Activated T-helper 2 cell treated with anti-CD3 and anti-CD28 coated beads, Interferon-gamma antibody, Interleukin-2, Interleukin-4, amounts not matched to agents 10 μg/mL and 5 μg/mL and 100 μg/mL, durations not matched to agents 14 hours and 24 hours and 36 hours (primary cell): Measurements from ENCODE around the gene PSMA5. TPM values are rescaled to one million over a fixed set of nuclear protein-coding genes. Genes with fewer than 3 reads are reported as not detected.
"Not testable (repeated sequence)": the region's sequence is repeated elsewhere in the genome, so short reads cannot be mapped to it uniquely, and the experiment has no call there.

ENCODE experiments used
- DNase-seq: peaks from one replicate; pipeline ENCODE4 v3.0.0; 2021; ENCODE audit warnings: low spot score
- H3K27ac Mint-ChIP-seq: one replicate; pipeline ENCODE4 v1.8.0; 2021; ENCODE audit warnings: mixed read lengths
- H3K27me3 Mint-ChIP-seq: one replicate; pipeline ENCODE4 v1.8.0; 2021; ENCODE audit warnings: low read depth, mixed read lengths
- H3K36me3 Mint-ChIP-seq: one replicate; pipeline ENCODE4 v1.8.0; 2021; ENCODE audit warnings: low read depth, mixed read lengths
- H3K4me1 Mint-ChIP-seq: one replicate; pipeline ENCODE4 v1.8.0; 2021; ENCODE audit warnings: low read depth, mixed read lengths
- H3K4me3 Mint-ChIP-seq: one replicate; pipeline ENCODE4 v1.8.0; 2021; ENCODE audit warnings: low read depth, mild to moderate bottlenecking, moderate library complexity, mixed read lengths
- H3K9me3 Mint-ChIP-seq: one replicate; pipeline ENCODE4 v1.8.0; 2021; ENCODE audit warnings: mixed read lengths
- intact Hi-C: fragments of 100-400 bp; cut with micrococcal nuclease; formaldehyde crosslinking; loops from one replicate; pipeline ENCODE4 v1.15.1; 2023
- total RNA-seq: library from RNA; stranded (reverse); gene quantifications from 2 replicates; pipeline ENCODE4 v1.2.3, GENCODE V29; 2022

The PSMA5 gene
- total RNA-seq, 1 donor from 2014 or later = 281 TPM

DNA sequence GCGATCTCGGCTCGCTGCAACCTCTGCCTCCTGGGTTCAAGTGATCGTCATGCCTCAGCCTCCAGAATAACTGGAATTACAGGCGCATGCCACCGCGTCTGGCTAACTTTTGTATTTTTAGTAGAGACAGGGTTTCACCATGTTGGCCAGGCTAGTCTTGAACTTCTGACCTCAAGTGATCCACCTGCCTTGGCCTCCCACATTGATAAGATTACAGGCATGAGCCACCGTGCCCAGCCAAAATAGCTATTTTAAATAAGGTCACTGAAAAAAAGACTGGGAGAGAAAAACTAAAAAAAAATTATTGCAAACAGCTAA lies 31.0 kb downstream of the PSMA5 start:
- intact Hi-C loops = loop anchor here (5.0 kb wide), 1 partner anchor 183 kb away; the partner anchor contains the start of gene SARS1

GRCh38 chr1:109394591-109395281 lies 31.5 kb downstream of the PSMA5 start:
- Mint-ChIP-seq H3K27ac (no peak overlapping the region), H3K27me3 (peaks cover 49% of the 10 kb centered on the region), H3K36me3 (no peaks in the 10 kb centered on the region), H3K4me3 (no peak overlapping the region), H3K4me1 (peaks cover 33% of the 10 kb centered on the region), H3K9me3 (no peaks in the 10 kb centered on the region)
- intact Hi-C loops = loop anchor here (5.0 kb wide), 1 partner anchor 182 kb away; the partner anchor contains the start of gene SARS1
- no peak for DNase-seq

More for the DNA sequence above, 31.0 kb downstream of the PSMA5 start:
- not testable (repeated sequence) for H3K36me3 Mint-ChIP-seq, DNase-seq, H3K4me3 Mint-ChIP-seq, H3K27ac Mint-ChIP-seq, H3K9me3 Mint-ChIP-seq
- Mint-ChIP-seq H3K4me1 (peaks cover 29% of the 10 kb centered on the region), H3K27me3 (peaks cover 45% of the 10 kb centered on the region)

DNA sequence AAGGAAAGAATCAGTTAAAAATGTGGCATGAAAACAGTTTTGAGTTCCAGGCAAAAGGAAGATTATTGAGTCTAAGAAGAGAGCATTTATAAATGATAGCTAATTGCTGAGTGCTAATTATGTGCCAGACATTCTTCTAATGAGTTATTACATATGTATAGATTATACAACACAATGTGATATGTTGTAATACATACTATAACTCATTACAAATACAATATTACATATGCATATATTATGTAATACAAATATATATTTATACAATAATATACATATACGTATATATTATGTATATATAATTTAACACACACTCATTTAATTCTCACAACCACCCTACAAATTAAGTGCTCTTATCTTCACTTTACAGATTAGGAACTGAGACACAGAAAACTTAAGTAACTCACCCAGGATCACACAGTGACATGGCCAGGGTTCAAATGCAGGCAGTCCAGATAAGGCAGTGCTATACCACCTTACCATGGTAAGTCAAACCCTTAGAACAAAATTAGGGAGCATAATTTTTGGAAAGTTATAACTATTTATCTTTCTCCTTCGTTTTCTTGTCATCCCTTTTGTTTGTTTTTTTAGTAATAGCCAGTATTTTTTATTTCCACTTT lies 32.5 kb downstream of the PSMA5 start:
- H3K36me3 Mint-ChIP-seq = no peaks in the 10 kb centered on the region
- intact Hi-C loops = no loop called here
- no peak for DNase-seq
- H3K27ac Mint-ChIP-seq = no peak overlapping the region
- peaks cover 36% of the 10 kb centered on the region for H3K4me1 Mint-ChIP-seq
- H3K27me3 Mint-ChIP-seq = peaks cover 48% of the 10 kb centered on the region
- H3K4me3 Mint-ChIP-seq = no peak overlapping the region
- H3K9me3 Mint-ChIP-seq = no peaks in the 10 kb centered on the region

DNA sequence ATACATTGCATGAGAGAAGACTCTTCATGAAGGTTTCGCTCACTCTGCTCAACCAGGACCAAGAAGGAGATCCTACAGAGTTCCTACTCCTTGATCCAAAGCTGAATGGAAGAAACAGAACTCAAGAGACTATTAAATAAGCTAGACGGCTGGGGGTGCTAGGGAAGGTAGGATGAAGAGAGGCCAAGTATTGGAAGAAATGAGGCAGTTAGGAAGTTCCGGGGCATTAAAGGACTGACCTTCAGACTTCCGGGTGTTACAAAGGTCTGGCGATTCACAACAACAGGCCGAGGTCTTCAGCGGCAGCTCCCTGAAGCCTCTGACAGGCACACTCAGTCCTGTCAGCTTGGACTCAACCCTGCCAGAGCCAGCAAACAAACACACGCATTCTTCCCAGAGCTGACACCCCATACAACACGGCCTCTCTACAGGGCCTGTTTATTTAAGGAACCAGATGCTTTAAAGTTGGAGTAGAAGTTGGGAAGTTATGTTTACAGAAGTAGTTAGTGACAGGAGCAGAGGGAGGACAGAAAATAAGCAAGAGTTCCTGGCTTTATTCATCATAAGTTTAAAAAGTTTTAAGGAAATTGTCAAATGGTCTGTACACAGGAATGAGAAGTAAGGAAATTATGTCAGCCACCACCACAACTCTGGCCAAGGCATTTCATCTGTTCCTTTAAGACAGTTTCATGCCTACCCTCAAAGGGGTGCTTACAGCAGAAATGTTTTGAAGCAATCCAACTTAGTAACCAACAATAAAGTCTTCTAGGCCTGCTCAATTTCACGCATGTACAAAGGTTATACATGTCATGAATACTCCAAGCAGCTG lies 33.2 kb downstream of the PSMA5 start:
- Mint-ChIP-seq H3K27ac (no peak overlapping the region), H3K4me3 (no peak overlapping the region), H3K27me3 (peaks cover 40% of the 10 kb centered on the region), H3K36me3 (no peaks in the 10 kb centered on the region), H3K4me1 (peaks cover 36% of the 10 kb centered on the region), H3K9me3 (no peaks in the 10 kb centered on the region)
- DNase-seq = no peak
- intact Hi-C loops = no loop called here

DNA sequence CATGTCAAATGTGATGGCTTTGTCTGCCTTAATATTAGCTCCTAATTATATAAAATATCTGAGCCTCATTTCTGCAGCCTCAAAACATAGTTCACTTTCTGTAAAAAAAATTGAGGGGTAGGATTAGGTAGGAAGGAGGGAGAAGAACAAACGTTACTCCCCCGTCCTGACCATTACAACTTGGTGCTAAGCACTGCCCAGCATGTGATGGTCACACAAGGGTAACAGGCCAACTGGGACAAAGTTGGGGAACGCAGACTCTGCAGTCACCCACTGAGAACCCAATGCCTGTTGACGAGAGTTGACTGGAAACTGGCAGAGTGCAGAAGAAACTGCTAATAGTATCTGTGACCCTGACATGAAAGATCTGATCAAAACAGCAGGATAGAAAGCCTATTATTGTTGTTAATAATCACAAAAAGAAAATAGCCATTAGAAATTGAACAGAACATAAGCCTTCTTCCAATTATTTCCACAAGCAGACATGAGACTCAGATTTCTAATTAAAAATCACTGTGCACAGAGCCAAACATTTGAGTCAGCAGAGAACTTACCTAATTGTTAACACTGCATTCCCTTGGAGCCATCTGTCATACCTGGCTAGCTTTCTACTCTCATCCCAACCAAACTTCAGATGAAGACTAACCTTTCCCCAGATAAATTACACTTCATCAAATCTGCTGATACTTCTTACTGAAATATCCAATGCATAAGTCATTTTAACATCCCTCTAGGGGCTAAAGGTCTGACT lies 34.0 kb downstream of the PSMA5 start:
- Mint-ChIP-seq H3K27me3 (peaks cover 39% of the 10 kb centered on the region), H3K36me3 (no peaks in the 10 kb centered on the region)

DNA sequence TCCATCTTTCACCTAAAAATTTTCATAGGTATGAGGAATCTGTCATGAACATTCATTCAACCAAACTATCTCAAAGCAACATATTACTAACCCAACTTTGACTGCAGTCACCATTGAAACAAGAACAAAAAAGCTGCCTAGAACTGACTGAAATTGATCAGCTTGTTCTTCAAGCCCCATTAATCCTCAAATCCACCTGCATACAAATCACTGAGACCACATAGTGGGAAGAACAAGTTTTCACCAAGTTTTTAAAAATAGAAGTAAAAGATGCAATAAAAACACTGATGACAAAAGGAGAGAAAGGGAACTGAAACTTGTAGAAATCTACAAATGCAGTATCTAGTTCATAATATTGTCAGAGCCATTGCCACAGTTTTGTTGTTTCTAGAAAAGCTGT lies 34.6 kb downstream of the PSMA5 start:
- intact Hi-C loops = loop anchor here (2.0 kb wide), 1 partner anchor 17 kb away; no protein-coding TSS in a partner anchor
- Mint-ChIP-seq H3K36me3 (no peaks in the 10 kb centered on the region), H3K9me3 (no peaks in the 10 kb centered on the region), H3K4me1 (peaks cover 31% of the 10 kb centered on the region), H3K27ac (no peak overlapping the region), H3K27me3 (peaks cover 33% of the 10 kb centered on the region), H3K4me3 (no peak overlapping the region)
- DNase-seq = no peak

More for the DNA sequence above, 34.0 kb downstream of the PSMA5 start:
- H3K27ac Mint-ChIP-seq = no peak overlapping the region
- no peak for DNase-seq
- H3K4me1 Mint-ChIP-seq = peaks cover 36% of the 10 kb centered on the region
- no peaks in the 10 kb centered on the region for H3K9me3 Mint-ChIP-seq
- no peak overlapping the region for H3K4me3 Mint-ChIP-seq
- intact Hi-C loops = no loop called here

- H3K4me1 Mint-ChIP-seq = peaks cover 31% of the 10 kb centered on the region
- intact Hi-C loops = loop anchor here (2.0 kb wide), 1 partner anchor 16 kb away; no protein-coding TSS in a partner anchor
- no peaks in the 10 kb centered on the region for H3K9me3 Mint-ChIP-seq
- no peak overlapping the region for H3K4me3 Mint-ChIP-seq
- DNase-seq = no peak
- H3K36me3 Mint-ChIP-seq = no peaks in the 10 kb centered on the region
- peaks cover 28% of the 10 kb centered on the region for H3K27me3 Mint-ChIP-seq
- no peak overlapping the region for H3K27ac Mint-ChIP-seq
Observed at GRCh38 chr1:109391157-109391556, 35.1 kb downstream of the PSMA5 start.

- Mint-ChIP-seq H3K27ac (no peak overlapping the region), H3K9me3 (no peaks in the 10 kb centered on the region), H3K4me3 (no peak overlapping the region), H3K4me1 (peaks cover 29% of the 10 kb centered on the region), H3K27me3 (peaks cover 15% of the 10 kb centered on the region), H3K36me3 (no peaks in the 10 kb centered on the region)
- DNase-seq = no peak
- intact Hi-C loops = loop anchor here (2.0 kb wide), 1 partner anchor 15 kb away; no protein-coding TSS in a partner anchor
Observed at GRCh38 chr1:109389638-109390341, 36.5 kb downstream of the PSMA5 start.

GRCh38 chr1:109388884-109389637 lies 37.2 kb downstream of the PSMA5 start:
- H3K27ac Mint-ChIP-seq = no peak overlapping the region
- intact Hi-C loops = no loop called here
- no peak for DNase-seq
- H3K27me3 Mint-ChIP-seq = peaks cover 11% of the 10 kb centered on the region
- H3K9me3 Mint-ChIP-seq = no peaks in the 10 kb centered on the region
- H3K36me3 Mint-ChIP-seq = no peaks in the 10 kb centered on the region
- H3K4me1 Mint-ChIP-seq = peaks cover 32% of the 10 kb centered on the region
- H3K4me3 Mint-ChIP-seq = no peak overlapping the region

DNA sequence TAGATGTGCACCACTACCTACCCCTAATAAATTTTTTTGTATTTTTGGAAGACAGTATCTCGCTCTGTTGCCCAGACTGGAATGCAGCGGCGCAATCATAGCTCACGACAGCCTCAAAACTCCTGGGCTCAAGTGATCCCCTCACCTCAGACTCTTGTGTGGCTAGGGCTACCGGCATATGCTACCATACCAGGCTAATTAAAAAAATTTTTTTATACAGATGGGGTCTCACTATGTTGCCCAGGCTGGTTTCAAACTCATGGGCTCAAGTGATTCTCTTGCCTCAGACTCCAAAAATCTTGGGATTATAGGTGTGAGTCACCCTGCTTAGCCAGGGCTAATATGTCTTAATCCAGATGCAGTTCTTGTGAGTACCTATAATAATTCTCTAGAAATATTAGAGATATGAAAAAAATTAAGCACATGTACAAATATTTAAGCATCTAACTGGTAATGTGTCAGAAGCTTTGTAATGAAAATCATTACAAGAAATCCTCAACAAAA lies 38.0 kb downstream of the PSMA5 start:
- intact Hi-C loops = no loop called here
- Mint-ChIP-seq H3K27ac (no peak overlapping the region), H3K4me3 (no peak overlapping the region), H3K36me3 (no peaks in the 10 kb centered on the region), H3K27me3 (peaks cover 11% of the 10 kb centered on the region), H3K4me1 (peaks cover 30% of the 10 kb centered on the region), H3K9me3 (no peaks in the 10 kb centered on the region)
- DNase-seq = no peak

- no peaks in the 10 kb centered on the region for H3K36me3 Mint-ChIP-seq
- intact Hi-C loops = no loop called here
- no peak for DNase-seq
- H3K4me3 Mint-ChIP-seq = no peak overlapping the region
- H3K9me3 Mint-ChIP-seq = no peaks in the 10 kb centered on the region
- H3K27me3 Mint-ChIP-seq = peaks cover 7% of the 10 kb centered on the region
- H3K27ac Mint-ChIP-seq = no peak overlapping the region
- H3K4me1 Mint-ChIP-seq = peaks cover 12% of the 10 kb centered on the region
Observed at GRCh38 chr1:109386054-109386717, 40.1 kb downstream of the PSMA5 start.
